HG02571 (cell line): ENCODE measurements around the gene ZNF469.

Source experiments
- ATAC-seq: cut with Tn5 transposase; IDR thresholded peaks from one replicate; pipeline ENCODE4 v1.9.1; 2021; ENCODE audit warnings: mild to moderate bottlenecking, moderate library complexity; ENCODE audit not compliant: unreplicated experiment

The ZNF469 gene

DNA sequence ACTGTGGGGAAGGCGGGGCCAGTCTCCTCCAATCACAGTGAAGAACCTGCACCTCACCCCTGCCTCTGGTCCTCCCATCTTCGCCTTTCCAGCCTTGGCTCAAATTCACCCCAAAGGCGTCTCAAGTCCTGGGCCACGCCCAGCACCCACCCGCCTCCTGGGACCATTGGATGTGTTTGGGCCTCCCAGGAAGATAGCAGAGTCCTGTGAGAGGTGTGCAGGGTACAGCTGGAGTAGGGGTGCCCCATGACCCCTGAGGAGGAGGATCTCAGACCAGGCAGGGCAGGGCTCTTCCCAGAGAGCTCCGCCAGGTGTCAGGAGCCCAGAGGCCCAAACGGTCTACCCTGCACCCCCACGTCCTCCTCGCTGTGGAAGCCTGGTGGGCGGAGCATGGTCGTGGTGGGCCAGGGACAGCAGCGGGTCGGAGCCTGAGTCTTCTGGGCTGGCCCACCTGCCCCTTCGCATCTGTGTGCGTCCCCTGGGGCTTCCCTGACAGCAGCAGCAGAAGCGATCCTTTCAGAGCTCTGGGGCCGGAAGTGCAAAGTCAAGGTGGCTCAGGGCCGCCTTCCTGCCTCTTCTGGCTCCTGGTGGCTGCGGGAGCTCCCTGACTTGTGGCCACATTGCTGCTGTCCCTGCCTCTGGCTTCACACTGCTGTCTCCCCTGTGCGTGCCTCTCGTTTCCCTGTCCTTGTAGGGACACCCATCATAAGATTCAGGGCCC is 34.9 kb upstream of the ZNF469 start:
- no peak for ATAC-seq

DNA sequence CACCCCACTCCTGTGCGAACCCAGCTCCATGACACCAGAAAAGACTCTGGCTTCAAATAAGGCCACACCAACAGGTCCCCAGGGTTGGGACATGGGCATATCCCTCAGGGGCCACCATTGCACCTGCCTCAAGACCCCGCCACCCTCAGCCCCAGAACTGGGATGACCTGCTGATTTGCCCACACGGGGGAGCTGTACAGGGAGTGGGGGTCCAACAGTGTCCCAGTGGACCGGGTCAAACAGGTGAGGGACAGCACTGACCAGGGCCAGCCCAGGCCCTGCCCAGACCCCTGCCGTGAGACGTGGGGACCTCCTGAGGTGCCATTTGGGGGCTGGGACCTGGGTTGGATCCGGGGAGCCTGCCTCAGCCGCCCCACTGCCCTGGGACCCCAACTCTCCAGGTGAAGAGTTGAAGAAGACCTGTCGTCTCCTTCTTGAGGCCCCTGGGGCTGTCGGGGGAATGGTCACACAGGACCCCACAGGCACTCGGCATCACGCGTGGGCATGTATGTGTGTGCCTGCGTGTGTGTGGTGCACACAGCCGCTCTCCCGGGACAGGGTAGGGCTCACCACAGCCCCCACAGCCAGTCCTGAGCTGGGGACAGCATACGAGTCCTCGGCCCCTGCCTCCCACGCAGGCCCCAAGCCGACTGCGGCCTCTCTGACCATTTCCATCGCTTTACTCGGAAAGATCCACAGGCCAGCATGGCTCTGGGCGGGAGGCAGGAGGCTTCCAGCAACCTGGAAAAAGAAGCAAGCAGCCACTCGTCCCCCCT is 34.2 kb upstream of the ZNF469 start:
- ATAC-seq = no peak

DNA sequence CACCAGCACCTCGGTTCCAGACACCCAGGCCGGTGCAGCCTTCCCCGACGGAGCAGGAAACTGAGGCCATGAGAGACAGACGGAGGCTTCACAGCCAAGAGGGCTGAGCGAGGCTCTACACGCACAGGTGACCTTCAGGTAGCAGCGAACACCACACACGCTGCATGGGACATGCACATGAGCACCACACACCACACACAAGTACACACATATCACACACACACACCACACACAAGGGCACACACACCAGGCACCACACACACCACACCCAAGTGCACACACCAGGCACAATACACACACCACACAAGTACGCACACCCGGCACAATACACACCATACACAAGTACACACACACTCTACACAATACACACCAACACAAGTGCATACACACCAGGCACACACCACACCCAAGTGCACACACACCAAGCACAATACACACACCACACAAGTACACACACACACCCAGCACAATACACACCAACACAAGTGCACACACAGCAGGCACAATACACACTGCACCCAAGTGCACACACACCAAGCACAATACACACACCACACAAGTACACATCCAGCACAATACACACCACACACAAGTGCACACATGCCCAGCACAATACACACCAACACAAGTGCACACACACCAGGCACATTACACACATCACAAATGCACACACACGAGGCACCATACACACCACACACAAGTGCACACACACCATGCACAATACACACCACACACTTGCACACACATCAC is 33.4 kb upstream of the ZNF469 start:
- ATAC-seq = no peak

DNA sequence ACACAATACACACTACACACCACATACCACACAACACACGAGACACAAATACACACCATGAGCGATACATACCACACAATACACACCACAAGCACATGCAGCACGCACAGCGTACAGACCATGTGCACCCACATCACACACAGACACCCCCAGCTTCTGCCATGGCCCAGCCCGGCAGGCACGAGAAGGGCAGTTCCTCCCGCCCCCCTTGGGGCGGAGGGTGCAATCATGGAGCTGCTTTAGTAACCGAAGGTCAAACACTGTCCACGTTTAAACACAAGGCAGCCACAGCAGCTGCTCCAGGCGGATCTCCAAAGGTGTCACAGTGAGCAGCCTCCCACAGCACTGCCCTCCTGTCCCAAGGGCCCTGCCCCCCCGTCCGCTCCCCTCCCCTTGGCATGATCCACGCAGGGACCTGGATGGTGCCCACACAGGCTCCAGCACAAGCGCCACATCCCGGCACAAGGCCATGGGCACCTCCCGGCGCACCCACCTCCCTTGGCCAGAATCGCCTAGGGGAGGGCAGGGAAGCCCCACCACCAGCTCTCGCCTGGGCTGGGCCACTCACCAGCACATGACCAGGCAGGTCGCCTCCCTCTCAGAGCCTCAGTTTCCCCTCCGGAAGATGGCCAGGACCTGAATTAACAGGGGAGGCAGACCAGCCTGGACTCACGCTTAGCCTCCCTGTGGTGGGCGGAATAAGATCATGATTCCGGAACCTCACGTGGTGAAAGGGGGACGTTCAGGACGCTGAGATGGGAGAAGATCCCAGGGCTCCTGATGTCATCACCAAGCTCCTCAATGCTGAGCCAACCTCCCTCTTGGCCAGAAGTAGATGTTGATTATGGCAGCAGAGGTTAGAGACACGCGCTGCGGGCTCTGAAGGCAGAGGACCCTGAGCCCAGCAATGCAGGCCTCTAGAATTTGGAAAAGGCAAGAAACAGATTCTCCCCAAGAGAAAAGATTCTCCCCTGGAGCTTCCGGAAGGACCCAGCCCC is 32.6 kb upstream of the ZNF469 start:
- ATAC-seq = no peak

DNA sequence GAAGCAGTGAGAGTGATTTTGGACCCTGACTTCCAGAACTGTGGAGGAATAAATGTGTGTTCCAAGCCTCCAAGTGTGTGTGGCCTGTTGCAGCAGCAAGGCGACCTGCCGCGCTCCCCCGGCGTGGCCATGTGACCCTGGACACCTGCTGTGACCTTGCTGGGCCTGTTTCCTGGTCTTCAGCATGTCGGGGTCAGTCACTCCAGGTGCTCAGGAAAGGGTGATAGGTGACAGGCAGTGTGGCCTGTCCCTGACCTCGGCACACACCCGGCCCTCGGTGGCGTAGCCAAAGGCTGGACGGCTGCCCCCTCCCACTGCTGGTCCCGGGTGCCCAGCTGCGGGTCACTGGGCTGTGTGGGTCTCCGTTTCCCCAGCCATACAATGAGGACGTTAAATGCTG is 31.8 kb upstream of the ZNF469 start:
- ATAC-seq = no peak

DNA sequence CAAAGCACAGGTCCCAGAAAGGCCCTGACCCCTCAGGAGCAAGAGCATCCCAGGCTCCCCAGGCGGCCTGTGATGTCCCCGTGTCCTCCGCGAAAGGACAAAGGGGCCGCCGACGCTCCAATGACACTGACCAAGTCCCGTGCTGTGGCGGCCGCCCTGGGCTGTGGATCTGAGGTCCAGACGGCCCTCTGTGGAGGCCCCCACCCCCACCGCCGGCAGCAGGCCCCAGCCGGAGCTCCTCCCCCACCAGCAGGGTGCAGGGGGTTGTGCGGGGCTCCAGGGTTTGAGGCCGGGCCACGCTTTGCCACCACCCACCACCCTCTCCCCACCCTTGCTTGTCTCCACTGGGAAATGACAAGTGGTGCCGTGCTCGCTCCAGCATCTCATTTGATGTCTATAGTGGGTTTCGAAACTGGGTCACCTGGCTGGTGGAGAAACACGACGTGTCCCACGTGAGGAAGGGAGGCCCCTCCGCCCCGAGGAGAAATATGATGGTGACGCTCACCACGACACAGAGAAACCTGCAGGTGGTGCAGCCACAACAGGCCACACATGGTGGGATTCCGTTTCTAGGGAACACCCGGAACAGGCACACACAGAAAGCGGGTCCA is 31.2 kb upstream of the ZNF469 start:
- ATAC-seq = no peak

DNA sequence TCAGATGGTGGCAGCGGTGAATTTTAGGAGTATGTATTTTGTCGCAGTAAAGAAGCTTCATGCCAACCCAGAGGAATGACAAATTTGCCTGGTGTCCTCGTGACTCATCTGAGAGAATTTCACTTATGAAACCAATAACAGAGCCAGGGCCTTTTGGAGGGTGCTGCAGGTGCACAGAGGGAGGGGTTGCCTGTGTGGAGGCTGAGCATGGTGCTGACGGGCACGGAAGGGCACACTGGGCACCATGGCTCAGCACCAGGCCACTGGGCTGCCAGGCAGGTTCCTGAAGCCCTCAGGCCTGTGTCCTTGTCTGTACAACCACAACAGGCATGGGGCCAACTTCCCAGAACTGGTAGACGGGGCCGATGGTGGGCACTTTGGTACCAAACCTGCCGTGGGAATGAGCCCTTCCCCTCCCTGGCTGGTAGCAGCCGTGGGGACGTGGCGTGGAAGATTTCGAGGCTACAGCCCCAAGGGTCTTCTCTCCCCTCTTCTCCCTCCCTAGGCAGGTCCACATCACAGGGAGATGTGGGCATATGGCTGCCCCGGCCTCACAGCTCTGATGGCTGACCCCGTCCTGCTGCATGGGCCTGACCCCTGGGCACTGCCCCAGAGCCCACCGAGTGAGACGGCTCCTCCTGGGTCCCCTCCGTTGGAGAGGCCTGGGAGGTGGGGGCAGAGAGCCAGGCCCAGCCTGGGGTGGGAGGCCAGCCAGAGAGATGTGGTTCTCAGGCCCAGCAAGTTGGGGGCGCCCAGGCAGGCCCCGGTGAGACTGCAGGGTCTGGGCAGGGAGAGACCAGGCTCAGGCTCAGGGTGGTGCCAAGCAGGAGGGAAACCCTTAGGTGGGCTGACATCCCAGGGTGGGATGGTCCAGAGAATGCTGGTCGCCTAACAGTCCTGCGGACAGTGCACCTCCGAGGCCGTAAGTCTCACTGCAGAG is 30.2 kb upstream of the ZNF469 start:
- no peak for ATAC-seq

DNA sequence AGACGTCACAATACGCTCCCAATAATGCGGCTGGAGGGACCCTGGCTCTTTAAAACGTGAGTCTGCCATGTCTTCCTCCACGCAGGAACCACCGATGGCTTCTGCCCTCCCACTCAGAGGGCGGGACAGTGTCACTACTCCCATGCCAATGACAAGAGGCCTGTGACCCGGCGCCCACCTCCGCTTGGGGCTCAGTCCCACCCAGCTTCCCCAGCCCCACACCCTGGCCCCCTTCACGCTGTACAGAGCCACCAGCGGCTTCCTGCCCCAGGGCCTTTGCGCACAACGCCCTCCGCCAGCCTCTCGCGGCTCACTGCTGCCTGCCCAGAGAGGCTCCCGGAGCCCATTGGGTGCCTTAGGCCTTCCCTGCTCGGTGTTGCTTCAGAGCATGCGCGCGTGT is 29.5 kb upstream of the ZNF469 start:
- no peak for ATAC-seq

DNA sequence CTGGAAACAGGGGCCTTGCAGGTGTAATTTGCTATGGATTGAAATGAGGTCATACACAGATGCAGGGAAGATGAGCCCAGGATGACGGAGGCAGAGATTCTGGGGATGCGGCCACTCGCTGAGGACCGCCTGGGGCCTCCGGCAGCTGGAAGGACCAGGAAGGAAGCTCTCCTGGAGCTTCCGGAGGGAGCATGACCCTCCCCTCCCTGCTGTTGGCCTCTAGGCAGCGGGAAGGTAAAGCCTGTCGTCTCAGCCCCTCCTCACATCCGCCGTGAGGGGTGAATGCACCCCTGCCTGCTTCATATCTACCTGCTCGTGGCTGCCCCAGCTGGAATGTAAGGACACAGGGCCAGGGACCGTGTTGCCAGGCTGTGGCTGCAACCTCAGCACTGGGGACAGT is 29.1 kb upstream of the ZNF469 start:
- ATAC-seq = no peak

DNA sequence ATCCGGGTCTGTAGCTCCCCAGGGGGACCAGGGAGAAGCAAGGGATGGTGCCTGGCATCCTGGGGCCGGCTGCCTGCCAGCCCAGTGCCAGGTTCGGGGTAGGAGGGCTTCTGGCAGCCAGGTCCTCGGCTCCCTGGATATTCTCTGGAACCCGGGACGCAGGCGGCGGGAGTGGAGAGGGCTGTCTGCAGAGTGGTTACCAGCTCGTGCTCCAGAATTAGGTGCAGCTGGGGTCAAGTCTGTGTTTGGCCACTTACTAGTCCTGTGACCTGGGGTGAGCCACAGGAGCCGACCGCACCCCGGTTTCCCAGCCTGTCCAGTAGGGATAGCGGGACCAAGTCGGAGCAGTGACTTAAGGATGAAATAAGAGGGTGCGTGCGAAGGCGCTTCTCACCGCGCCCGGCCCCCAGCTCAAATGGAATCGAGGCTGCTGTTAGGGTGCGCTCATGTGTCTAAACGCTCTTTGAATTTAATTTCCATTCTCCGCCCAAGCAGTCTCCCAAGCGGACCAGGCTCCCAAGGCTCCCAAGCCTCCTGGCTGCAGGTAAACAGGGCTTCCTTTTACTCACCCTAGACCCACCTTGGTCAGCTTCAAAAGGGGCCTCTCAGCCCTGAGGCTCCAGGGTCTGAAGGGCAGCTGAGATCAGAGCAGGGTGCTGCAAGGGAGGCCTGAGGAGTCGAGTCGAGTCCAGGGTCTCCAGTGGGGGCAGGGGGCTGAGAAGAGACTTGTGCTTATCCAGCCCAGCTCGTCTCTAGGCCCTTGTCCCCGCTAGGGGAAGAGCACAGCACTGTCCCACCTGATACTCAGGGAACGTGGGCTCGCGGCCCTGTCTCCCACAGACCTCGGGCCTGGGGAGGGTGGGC is 28.3 kb upstream of the ZNF469 start:
- no peak for ATAC-seq

DNA sequence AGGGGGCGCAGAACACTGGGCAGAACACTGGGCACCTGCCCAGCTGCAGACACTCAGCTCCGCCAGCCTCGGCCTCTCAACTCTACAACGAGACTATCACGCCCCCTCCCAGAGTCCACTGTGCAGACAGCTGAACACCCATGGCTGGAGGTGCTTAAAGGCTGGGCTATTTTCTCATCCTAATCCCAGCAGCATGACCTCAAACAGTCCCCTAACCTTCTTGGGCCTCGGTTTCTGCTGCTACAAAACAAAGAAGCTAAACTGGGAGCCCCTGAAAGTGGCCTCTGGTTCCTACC is 27.7 kb upstream of the ZNF469 start:
- no peak for ATAC-seq

DNA sequence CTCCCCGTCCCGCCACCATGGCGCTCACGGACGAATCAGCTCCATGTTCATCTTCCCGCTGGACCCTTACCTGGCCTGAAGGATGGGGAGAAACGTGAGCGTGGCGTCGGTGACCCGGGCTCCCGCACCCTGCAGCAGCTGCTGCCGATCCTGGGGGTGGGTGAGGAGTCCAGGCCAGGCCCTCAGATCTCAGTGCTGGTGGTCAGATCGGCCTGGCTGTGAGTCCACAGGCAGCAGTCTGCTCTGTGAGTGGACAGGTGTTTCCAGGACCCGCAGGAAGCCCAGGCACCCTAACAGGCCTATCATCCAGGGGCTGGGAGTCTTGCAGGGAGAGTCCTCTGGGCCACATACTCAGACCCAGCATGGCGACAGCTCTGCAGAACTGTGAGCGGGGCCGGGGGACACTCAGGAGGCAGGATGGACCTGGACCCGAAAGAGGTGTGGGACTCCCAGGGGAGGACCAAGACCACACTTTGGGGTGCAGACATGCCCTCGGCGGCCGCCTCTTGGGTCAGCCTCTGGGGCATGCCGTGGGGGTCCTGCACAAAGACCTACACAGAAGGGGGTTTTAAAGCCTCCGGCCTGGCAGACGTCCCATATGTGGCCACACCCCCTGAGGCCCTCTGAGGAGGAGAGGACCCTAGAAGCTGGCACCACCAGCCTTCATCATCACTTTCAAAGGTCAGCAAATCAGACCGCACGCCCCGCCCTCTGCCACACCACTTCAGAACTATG is 27.2 kb upstream of the ZNF469 start:
- ATAC-seq = no peak

DNA sequence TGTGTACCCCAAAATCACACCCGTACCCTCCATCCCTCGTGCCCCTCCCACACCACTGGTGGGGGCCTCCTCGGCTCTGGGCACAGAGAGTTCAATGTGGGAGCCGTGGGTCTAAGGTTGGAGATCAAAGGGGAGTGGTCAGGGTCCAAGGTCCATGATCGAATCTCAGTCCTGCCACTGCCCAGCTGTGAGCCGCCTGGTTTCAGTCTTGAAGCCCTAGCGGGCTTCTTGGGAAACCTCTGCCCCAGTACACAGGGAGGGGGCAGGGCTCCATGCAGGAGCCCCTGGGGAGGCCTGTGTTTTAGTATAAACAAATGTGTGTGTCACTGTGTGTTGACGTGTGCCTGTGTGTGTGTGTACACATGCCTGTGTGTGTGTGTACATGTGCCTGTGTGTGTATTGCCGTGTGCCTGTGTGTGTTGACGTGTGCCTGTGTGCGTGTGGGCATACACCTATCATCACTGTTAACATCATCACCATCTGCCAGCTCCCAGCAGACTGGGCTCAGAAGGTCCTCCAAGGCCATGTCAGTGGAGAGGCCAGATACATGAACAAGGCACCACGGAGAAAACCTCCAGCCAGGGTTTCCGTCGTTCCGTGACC is 26.5 kb upstream of the ZNF469 start:
- no peak for ATAC-seq

DNA sequence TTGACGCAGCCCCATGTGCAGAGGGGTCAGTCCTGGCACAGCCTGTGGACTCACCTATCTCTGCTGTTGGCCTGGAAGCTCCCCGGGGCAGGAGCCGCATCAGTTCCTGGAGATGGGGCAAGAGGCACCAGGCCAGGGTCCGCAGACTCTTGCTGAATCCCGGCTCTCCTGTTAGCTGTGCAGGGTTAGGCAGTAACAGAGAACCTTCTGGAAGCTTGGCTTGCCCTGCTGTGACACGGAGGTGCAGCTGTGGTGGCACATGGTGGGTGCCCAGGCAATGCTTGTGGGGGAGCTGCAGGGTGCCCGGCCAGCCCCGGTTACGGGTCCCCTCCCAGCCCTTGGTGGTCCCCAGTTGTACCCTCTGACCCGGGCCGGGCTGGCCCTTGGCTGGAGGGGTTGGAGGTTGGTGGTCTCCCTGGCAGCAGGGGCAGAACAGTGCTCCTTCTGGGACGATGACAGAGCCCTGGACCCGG is 26.0 kb upstream of the ZNF469 start:
- no peak for ATAC-seq

DNA sequence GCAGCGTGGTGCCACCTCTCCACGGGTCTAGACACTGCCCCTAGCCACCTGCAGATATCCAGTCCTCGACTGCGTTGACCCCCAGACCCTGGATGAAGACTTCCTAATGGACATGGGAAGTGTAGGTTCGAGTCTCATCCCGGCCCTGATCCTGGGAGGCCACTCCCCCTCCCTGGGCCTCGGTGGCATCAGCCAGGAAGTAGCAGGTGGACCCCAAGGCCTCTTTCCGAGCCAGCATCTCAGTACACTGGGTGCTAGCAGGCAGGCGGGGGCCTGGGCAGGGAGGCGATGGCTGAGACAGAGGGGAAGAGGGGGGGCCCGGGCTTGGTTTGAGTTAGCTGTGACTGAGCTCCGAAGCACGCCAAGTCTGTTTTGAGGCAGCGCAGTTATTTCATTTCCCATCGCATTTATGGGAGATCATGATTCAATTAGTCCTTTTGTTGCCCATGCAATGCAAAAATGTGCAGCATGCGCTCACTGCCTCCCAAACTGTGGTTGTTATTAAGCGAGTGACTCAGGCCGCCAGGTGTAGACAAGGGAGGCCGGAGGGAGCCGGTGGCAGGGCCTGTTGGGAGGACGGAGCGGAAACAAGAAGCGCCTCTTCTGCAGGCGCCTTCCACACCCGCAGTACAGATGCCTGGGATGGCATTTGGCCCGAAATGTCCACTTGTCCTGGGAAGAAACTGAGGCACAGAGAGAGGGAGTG is 25.3 kb upstream of the ZNF469 start:
- no peak for ATAC-seq

DNA sequence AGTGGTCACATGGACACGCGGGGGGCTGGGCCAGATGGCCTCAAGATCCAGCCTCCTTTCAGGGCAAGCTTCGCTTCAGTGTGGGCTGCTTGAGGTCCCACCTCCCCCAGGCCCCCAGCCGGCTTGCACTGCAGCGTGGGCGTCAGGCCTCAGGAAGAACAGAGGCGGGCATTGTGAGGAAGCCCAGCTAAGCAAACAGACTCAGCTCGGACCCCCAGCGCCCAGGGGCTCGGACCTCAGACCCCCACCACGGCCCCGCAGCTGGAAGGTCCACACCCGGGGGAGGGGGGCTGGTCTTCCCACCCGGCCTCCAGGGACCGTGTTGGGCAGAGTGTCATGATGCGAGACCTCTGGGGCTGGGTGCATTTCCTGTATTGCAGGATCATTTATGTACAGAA is 24.7 kb upstream of the ZNF469 start:
- ATAC-seq = no peak

DNA sequence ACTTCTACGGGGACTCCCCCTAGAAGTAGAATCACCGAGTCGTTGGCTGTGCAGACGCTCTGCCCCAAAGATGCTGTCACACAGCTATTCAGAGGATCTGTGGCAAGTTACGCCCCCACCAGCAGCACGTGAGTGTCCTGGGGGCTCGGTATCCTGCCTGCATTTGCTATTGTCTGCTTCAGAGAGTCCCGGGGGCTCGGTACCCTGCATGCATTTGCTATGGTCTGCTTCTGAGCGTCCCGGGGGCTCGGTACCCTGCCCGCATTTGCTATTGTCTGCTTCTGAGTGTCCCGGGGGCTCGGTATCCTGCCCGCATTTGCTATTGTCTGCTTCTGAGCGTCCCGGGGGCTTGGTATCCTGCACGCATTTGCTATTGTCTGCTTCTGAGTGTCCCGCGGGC is 23.8 kb upstream of the ZNF469 start:
- no peak for ATAC-seq
